Ectodermal cell (in vitro differentiated cells): ENCODE data around the gene PMM2.

ENCODE experiments used
- H3K27ac ChIP-seq: 2 replicates; pipeline ENCODE4 v1.7.0; 2013; ENCODE audit warnings: mild to moderate bottlenecking, low read depth, low read length; ENCODE audit not compliant: insufficient read depth, poor library complexity, severe bottlenecking
- H3K27me3 ChIP-seq: 2 replicates; pipeline ENCODE4 v1.7.0; 2013; ENCODE audit warnings: mild to moderate bottlenecking, low read length; ENCODE audit not compliant: insufficient read depth, control insufficient read depth, poor library complexity, severe bottlenecking
- H3K36me3 ChIP-seq: one replicate; pipeline ENCODE4 v1.7.0; 2013; ENCODE audit warnings: low read length; ENCODE audit not compliant: control insufficient read depth, insufficient read depth
- H3K4me1 ChIP-seq: one replicate; pipeline ENCODE4 v1.7.0; 2013; ENCODE audit warnings: low read length; ENCODE audit not compliant: control insufficient read depth, insufficient read depth
- H3K4me3 ChIP-seq: 2 replicates; pipeline ENCODE4 v1.7.0; 2013; ENCODE audit warnings: low read depth, low read length, control low read depth; ENCODE audit not compliant: insufficient read depth
- H3K9me3 ChIP-seq: 2 replicates; pipeline ENCODE4 v1.7.0; 2013; ENCODE audit warnings: mild to moderate bottlenecking, low read length, moderate library complexity; ENCODE audit not compliant: control insufficient read depth
- WGBS, 2 experiments: methylation state at CpG; one replicate each; pipeline ENCODE4 v1.1.7; 2013; ENCODE audit warnings: missing lambda C conversion rate in 2 of 2; 5-methylcytosine and 5-hydroxymethylcytosine counted together

PMM2 gene

GRCh38 chr16:8894736-8895334 lies 97.2 kb downstream of the PMM2 start:
- WGBS, 2 experiments, result 96% methylated on average over 21 of the region's 21 CpGs
- peaks cover 64% of the 10 kb centered on the region for H3K36me3 ChIP-seq

GRCh38 chr16:8898660-8899318 lies 101.2 kb downstream of the PMM2 start:
- Histone ChIP-seq H3K4me1 (peaks cover 2% of the 10 kb centered on the region), H3K27ac (no peak overlapping the region), H3K36me3 (peaks cover 72% of the 10 kb centered on the region), H3K4me3 (no peak overlapping the region), H3K27me3 (no peaks in the 10 kb centered on the region), H3K9me3 (no peaks in the 10 kb centered on the region)
- 94 to 96% methylated on average over 3 of the region's 3 CpGs for WGBS, 2 experiments

More at GRCh38 chr16:8894736-8895334, 97.2 kb downstream of the PMM2 start:
- Histone ChIP-seq H3K27me3 (no peaks in the 10 kb centered on the region), H3K4me3 (no peak overlapping the region), H3K4me1 (peaks cover 21% of the 10 kb centered on the region), H3K27ac (no peak overlapping the region), H3K9me3 (no peaks in the 10 kb centered on the region)
